ENCODE data around the gene HDAC4. TPM values are rescaled to one million over a fixed set of nuclear protein-coding genes. Genes with fewer than 3 reads are reported as not detected.

HDAC4 gene
- total RNA-seq, 1 donor from 2014 or later: 7.8 TPM

GRCh38 chr2:239252393-239252792, 148.4 kb downstream of the HDAC4 start:
- Histone ChIP-seq H3K36me3 (ENCODE audit: control insufficient read depth, insufficient read depth, low read length) (no peaks in the 10 kb centered on the region), H3K4me3 (ENCODE audit: low read depth, low read length) (no peak overlapping the region), H3K27me3 (ENCODE audit: control insufficient read depth, insufficient read depth, low read length) (no peaks in the 10 kb centered on the region)
- DNase-seq (ENCODE audit: low read depth): no peak
- TF ChIP-seq, protein P1, sequence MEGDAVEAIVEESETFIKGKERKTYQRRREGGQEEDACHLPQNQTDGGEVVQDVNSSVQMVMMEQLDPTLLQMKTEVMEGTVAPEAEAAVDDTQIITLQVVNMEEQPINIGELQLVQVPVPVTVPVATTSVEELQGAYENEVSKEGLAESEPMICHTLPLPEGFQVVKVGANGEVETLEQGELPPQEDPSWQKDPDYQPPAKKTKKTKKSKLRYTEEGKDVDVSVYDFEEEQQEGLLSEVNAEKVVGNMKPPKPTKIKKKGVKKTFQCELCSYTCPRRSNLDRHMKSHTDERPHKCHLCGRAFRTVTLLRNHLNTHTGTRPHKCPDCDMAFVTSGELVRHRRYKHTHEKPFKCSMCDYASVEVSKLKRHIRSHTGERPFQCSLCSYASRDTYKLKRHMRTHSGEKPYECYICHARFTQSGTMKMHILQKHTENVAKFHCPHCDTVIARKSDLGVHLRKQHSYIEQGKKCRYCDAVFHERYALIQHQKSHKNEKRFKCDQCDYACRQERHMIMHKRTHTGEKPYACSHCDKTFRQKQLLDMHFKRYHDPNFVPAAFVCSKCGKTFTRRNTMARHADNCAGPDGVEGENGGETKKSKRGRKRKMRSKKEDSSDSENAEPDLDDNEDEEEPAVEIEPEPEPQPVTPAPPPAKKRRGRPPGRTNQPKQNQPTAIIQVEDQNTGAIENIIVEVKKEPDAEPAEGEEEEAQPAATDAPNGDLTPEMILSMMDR (IDR thresholded peaks at IDR 0.05; ENCODE audit: insufficient read depth, low read length, poor library complexity, severe bottlenecking): no peak

- Histone ChIP-seq H3K27me3 (ENCODE audit: control insufficient read depth, insufficient read depth, low read length) (no peaks in the 10 kb centered on the region), H3K4me3 (ENCODE audit: low read depth, low read length) (no peak overlapping the region), H3K36me3 (ENCODE audit: control insufficient read depth, insufficient read depth, low read length) (no peaks in the 10 kb centered on the region)
- TF ChIP-seq, protein P1 (IDR thresholded peaks at IDR 0.05; ENCODE audit: insufficient read depth, low read length, poor library complexity, severe bottlenecking): no peak
- DNase-seq (ENCODE audit: low read depth): no peak
Measured at GRCh38 chr2:239251971-239252370, 148.8 kb downstream of the HDAC4 start.

- TF ChIP-seq, protein P1 (IDR thresholded peaks at IDR 0.05; ENCODE audit: insufficient read depth, low read length, poor library complexity, severe bottlenecking): no peak
- Histone ChIP-seq H3K27me3 (ENCODE audit: control insufficient read depth, insufficient read depth, low read length) (no peaks in the 10 kb centered on the region), H3K4me3 (ENCODE audit: low read depth, low read length) (no peak overlapping the region), H3K36me3 (ENCODE audit: control insufficient read depth, insufficient read depth, low read length) (no peaks in the 10 kb centered on the region)
- DNase-seq (ENCODE audit: low read depth): no peak
Measured at GRCh38 chr2:239250216-239251081, 150.4 kb downstream of the HDAC4 start.

DNA sequence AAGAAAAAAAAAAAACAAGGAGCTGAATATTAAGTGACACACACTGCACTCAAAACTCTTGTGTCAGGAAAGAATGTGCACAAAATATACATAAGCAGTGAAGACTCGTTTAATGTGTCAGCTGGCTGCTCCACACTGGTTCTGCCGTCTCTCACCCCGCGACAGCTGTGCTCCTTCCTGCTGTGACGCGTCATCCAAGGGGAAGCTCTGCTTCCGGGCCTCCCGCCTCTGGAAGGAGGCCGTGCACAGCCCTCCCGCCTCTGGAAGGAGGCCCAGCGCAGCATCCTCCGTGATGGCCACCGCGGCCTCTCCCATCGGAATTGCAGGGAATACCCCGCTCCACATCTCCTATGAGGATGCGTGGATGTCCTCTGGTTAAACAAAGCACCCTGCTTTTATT, 151.0 kb downstream of the HDAC4 start:
- TF ChIP-seq, protein P1 (IDR thresholded peaks at IDR 0.05; ENCODE audit: insufficient read depth, low read length, poor library complexity, severe bottlenecking): no peak
- H3K36me3 ChIP-seq (ENCODE audit: control insufficient read depth, insufficient read depth, low read length): no peaks in the 10 kb centered on the region
- no peaks in the 10 kb centered on the region for H3K27me3 ChIP-seq (ENCODE audit: control insufficient read depth, insufficient read depth, low read length)
- no peak overlapping the region for H3K4me3 ChIP-seq (ENCODE audit: low read depth, low read length)
- DNase-seq (ENCODE audit: low read depth): no peak

DNA sequence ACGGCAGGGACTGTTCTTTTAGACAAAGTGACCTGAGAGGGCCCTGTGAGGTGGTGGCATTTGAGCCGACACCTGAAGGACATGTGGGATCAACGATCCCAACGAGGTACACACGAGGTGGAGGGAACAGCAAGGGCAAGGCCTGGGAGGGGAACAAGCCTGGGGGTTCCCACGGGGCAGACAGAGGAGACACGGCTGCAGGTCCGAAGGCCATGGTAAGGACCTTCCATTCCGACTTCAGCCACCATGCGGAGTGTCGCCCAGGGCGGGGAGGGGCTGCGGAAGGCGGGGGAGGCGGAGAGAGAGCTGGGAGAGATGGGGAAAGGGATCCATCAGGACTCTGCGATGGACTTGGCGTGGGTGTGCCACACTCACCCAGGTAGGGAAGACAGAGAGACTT, 151.8 kb downstream of the HDAC4 start:
- H3K27me3 ChIP-seq (ENCODE audit: control insufficient read depth, insufficient read depth, low read length): no peaks in the 10 kb centered on the region
- no peak for DNase-seq (ENCODE audit: low read depth)
- H3K36me3 ChIP-seq (ENCODE audit: control insufficient read depth, insufficient read depth, low read length): no peaks in the 10 kb centered on the region
- H3K4me3 ChIP-seq (ENCODE audit: low read depth, low read length): no peak overlapping the region
- TF ChIP-seq, protein P1 (IDR thresholded peaks at IDR 0.05; ENCODE audit: insufficient read depth, low read length, poor library complexity, severe bottlenecking): no peak

All from kidney epithelial cell (primary cell).